Testis (tissue), 2 donors: ENCODE data around the gene MRM2.

Experiments used
- CTCF ChIP-seq, 3 experiments: fragments of 450-650 bp in 2 of 3; fragments of 200-600 bp in 1 of 3; sonication (generic) in 1 of 3; IDR thresholded peaks; one replicate each; pipeline ENCODE4 v1.5.1; 2016 to 2019; ENCODE audit warnings: antibody characterized with exemption in 3 of 3, mild to moderate bottlenecking in 2 of 3, moderate library complexity in 1 of 3
- POLR2A ChIP-seq: fragments of 450-650 bp; IDR thresholded peaks from one replicate; pipeline ENCODE4 v1.6.1; 2017; ENCODE audit warnings: antibody characterized with exemption, mild to moderate bottlenecking, moderate library complexity

- TF ChIP-seq CTCF (IDR thresholded peaks at IDR 0.05) = no peak
- TF ChIP-seq POLR2A = no peak
Measured at GRCh38 chr7:2244404-2244995, 2.5 kb upstream of the MRM2 start.
